GM21367 (cell line): Measurements from ENCODE around the gene SMG6.
"Not testable (repeated sequence)": the region's sequence is repeated elsewhere in the genome, so short reads cannot be mapped to it uniquely, and the experiment has no call there.

ENCODE experiments used
- ATAC-seq: cut with Tn5 transposase; IDR thresholded peaks from one replicate; pipeline ENCODE4 v1.9.1; 2021; ENCODE audit not compliant: unreplicated experiment

The SMG6 gene

GRCh38 chr17:2015314-2015713 lies 288.3 kb downstream of the SMG6 start:
- ATAC-seq, result no peak

DNA sequence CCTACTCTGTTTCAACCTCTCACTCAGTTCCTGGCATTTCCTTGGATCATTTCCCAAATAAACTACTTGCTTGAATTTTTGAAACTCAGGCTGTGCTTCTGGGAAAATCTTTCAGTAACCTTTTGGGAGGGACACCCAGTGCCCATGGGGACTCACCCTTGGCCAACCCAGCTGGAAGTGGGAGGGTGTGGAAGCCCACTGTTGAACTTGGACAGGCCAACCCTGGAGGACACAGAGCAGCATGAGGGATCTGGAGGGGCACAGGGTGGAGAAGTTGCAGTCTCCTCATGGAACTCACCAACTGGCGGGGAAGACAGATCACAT lies 289.6 kb downstream of the SMG6 start:
- ATAC-seq, result no peak

DNA sequence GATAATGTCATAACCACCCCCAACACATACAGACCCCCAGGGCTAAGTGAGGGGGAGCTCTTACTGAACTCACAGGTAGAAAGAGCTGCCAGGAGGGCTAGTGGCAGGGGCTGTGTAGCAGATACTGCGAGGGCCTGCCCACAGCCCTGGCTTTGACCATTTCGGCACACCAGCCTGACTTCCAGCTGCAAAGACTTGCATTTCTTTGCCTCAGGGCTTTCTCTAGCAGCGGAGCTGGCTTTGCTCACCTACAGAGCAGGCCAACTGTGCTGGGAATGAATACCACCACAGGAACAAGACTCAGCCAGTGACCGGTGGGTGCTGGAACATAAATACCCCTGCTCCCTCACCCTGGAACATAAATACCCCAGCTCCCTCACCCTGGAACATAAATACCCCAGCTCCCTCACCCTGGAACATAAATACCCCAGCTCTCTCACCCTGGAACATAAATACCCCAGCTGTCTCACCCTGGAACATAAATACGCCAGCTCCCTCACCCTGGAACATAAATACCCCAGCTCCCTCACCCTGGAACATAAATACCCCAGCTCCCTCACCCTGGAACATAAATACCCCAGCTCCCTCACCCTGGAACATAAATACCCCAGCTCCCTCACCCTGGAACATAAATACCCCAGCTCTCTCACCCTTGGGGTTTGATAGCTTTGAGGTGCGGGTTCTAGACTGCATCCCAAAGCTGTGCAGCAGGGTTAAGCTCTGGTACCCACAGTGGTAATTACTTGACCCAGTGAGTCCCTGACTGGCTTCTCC lies 290.2 kb downstream of the SMG6 start:
- ATAC-seq, result not testable (repeated sequence)

DNA sequence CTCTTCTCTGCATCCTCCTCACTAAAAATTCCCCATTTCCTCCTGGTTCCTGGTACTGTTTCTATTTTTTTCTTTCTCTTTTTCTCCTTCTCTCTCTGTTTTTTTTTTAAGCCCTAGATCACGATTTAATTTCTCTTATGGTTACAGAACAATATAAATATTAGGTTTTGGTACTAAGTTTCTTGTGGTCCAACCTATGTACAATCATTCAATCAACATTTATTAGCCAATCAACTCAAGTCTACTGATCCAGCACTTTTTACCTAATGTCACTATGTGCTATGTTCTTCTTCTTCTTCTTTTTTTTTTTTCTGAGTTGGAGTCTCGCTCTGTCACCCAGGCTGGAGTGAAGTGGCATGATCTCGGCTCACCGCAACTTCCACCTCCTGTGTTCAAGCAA lies 291.1 kb downstream of the SMG6 start:
- ATAC-seq, result no peak

DNA sequence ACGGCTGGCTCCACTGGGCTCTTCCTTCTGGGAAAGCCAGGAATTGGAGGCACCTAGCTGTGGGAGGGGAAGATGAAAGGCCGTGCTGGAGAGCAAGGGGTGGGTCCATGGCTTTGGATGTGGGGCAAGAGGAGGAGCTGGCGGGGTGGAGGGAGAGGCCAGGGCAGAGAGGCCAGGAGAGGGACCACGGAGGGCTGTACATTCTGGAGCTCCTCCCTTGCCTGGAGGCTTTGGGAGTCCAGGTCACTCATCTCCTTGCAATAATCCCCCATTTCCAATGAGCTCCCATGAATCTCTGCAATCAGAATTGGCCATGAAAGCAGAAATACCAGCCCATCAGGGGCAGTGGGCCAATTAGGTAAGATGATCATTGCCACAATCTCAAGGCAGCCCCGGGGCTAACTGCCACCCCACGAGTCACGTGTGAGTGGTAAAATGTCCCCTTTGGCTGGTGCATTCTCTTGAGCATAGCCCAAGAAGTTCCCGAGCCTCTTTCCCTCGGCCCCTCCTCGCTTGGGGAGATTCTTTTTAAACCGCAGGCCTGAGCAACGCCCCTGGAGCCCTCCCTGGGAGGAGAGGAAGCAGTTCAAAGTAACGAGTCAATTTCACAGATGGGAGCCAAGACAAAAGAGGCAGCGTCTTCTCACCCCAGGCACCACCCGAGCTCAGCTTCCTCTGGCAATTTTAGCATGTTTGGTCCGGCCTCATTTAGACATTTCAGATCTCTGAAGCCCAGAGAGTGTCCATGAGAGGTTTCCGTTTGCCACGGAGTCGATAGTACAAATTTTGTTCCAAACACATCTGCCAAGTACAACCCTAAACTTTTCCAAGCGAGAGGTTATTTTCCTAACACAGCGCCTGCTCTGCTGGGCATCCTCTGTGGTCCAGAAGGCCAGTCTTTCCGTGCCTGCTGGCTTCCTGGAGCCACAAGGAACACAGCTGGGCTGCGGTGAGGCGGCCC lies 291.9 kb downstream of the SMG6 start:
- ATAC-seq, result no peak
